ENCODE measurements around the gene UGGT2. TPM values are rescaled to one million over a fixed set of nuclear protein-coding genes. Genes with fewer than 3 reads are reported as not detected.
A peak's percentile ranks its signal among the peaks of the same experiment; 100 is the strongest.
"Not testable (repeated sequence)": the region's sequence is repeated elsewhere in the genome, so short reads cannot be mapped to it uniquely, and the experiment has no call there.

Gene UGGT2
- total RNA-seq, 4 donors from 2014 or later = 20.5 to 48.6 (median 30.6) TPM

GRCh38 chr13:95784161-95784899, 268.9 kb downstream of the UGGT2 start:
- intact Hi-C loops (cut with DNase I) = loop anchor here (10.0 kb wide), 1 partner anchor 110 kb away; the partner anchor contains the start of gene DNAJC3
- Histone ChIP-seq H3K36me3 (peaks cover 11 to 47% (median 33%) of the 10 kb centered on the region in 4 donors), H3K4me3 (no peak overlapping the region), H3K27ac (replicated peaks in 1 of 4) (peak overlapping the region in 1 of 4 donors; percentile 4), H3K27me3 (no peaks in the 10 kb centered on the region), H3K9me3 (peaks cover 0 to 2% (median 0%) of the 10 kb centered on the region in 4 donors), H3K4me1 (peaks cover 4 to 16% (median 13%) of the 10 kb centered on the region in 4 donors)
- TF ChIP-seq, protein P1, sequence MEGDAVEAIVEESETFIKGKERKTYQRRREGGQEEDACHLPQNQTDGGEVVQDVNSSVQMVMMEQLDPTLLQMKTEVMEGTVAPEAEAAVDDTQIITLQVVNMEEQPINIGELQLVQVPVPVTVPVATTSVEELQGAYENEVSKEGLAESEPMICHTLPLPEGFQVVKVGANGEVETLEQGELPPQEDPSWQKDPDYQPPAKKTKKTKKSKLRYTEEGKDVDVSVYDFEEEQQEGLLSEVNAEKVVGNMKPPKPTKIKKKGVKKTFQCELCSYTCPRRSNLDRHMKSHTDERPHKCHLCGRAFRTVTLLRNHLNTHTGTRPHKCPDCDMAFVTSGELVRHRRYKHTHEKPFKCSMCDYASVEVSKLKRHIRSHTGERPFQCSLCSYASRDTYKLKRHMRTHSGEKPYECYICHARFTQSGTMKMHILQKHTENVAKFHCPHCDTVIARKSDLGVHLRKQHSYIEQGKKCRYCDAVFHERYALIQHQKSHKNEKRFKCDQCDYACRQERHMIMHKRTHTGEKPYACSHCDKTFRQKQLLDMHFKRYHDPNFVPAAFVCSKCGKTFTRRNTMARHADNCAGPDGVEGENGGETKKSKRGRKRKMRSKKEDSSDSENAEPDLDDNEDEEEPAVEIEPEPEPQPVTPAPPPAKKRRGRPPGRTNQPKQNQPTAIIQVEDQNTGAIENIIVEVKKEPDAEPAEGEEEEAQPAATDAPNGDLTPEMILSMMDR (IDR thresholded peaks at IDR 0.05) = no peak
- TF ChIP-seq EP300 (IDR thresholded peaks at IDR 0.05) (no peak), POLR2A (IDR thresholded peaks at IDR 0.05; ENCODE audit: low read depth) (no peak), POLR2AphosphoS5 (IDR thresholded peaks at IDR 0.05) (no peak)
- no peak for DNase-seq (ENCODE audit: extremely low spot score)
- 50% methylated on average over 6 of the region's 6 CpGs for WGBS

DNA sequence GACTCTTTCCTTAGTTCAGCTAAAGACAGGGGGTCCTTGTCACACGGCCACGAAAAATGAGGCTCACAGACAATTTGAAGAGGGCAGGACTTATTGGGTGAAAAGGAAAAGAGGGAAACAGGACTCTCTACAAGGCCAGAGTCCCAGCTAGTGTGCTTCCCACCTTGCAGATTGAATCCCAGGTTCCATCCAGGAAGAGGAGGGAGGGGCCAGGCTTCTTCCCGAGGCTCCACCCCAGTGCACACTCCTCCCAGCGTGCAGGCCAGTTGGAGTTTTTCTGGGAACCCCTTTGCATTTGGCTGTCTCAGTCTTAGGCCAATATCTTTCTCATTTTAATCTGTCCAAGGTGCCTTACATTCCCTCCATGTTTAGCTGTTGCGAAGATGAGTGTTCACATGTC, 269.5 kb downstream of the UGGT2 start:
- intact Hi-C loops (cut with DNase I) = loop anchor here (10.0 kb wide), 1 partner anchor 109 kb away; the partner anchor contains the start of gene DNAJC3
- H3K4me1 ChIP-seq = peaks cover 4 to 16% (median 13%) of the 10 kb centered on the region in 4 donors
- peaks cover 11 to 41% (median 29%) of the 10 kb centered on the region in 4 donors for H3K36me3 ChIP-seq

DNA sequence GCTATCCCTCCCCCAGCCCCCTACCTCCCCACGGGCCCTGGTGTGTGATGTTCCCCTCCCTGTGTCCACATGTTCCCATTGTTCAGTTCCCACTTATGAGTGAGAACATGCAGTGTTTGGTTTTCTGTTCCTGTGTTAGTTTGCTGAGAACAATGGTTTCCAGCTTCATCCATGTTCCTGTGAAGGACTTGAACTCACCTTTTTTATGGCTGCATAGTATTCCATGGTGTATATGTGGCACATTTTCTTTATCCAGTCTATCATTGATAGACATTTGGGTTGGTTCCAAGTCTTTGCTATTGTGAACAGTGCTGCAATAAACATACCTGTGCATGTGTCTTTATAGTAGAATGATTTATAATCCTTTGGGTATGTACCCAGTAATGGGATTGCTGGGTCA, 271.3 kb downstream of the UGGT2 start:
- peaks cover 4 to 16% (median 13%) of the 10 kb centered on the region in 4 donors for H3K4me1 ChIP-seq
- H3K36me3 ChIP-seq = peaks cover 0 to 37% (median 18%) of the 10 kb centered on the region in 4 donors
- not testable (repeated sequence) for DNase-seq (ENCODE audit: extremely low spot score); H3K27ac ChIP-seq (replicated peaks in 1 of 4); H3K27me3 ChIP-seq; H3K4me3 ChIP-seq; H3K9me3 ChIP-seq
- intact Hi-C loops (cut with DNase I) = loop anchor here (10.0 kb wide), 1 partner anchor 107 kb away; the partner anchor contains the start of gene DNAJC3
- 94% methylated on average over 1 of the region's 1 CpG for WGBS

More for the DNA sequence above, 269.5 kb downstream of the UGGT2 start:
- H3K4me3 ChIP-seq = no peak overlapping the region
- TF ChIP-seq, protein P1 (IDR thresholded peaks at IDR 0.05) = no peak
- TF ChIP-seq EP300 (IDR thresholded peaks at IDR 0.05) = no peak
- TF ChIP-seq POLR2A (IDR thresholded peaks at IDR 0.05; ENCODE audit: low read depth) = no peak
- TF ChIP-seq POLR2AphosphoS5 (IDR thresholded peaks at IDR 0.05) = no peak
- no peaks in the 10 kb centered on the region for H3K27me3 ChIP-seq
- H3K9me3 ChIP-seq = no peaks in the 10 kb centered on the region
- DNase-seq (ENCODE audit: extremely low spot score) = no peak
- WGBS = 83% methylated on average over 5 of the region's 5 CpGs
- no peak overlapping the region for H3K27ac ChIP-seq (replicated peaks in 1 of 4)

- no peak overlapping the region for H3K4me3 ChIP-seq
Observed at GRCh38 chr13:95781016-95781415, 272.2 kb downstream of the UGGT2 start.

GRCh38 chr13:95779522-95779921, 273.7 kb downstream of the UGGT2 start:
- peaks cover 0 to 37% (median 15%) of the 10 kb centered on the region in 4 donors for H3K36me3 ChIP-seq

More at GRCh38 chr13:95781016-95781415, 272.2 kb downstream of the UGGT2 start:
- Histone ChIP-seq H3K27ac (replicated peaks in 1 of 4) (no peak overlapping the region), H3K4me1 (peaks cover 4 to 16% (median 13%) of the 10 kb centered on the region in 4 donors), H3K9me3 (no peaks in the 10 kb centered on the region), H3K27me3 (no peaks in the 10 kb centered on the region), H3K36me3 (peaks cover 0 to 32% (median 17%) of the 10 kb centered on the region in 4 donors)
- TF ChIP-seq, protein P1 (IDR thresholded peaks at IDR 0.05) = no peak
- TF ChIP-seq POLR2AphosphoS5 (IDR thresholded peaks at IDR 0.05) = no peak
- no peak for TF ChIP-seq EP300 (IDR thresholded peaks at IDR 0.05)
- TF ChIP-seq POLR2A (IDR thresholded peaks at IDR 0.05; ENCODE audit: low read depth) = no peak
- 92% methylated on average over 6 of the region's 6 CpGs for WGBS
- intact Hi-C loops (cut with DNase I) = loop anchor here (10.0 kb wide), 1 partner anchor 106 kb away; the partner anchor contains the start of gene DNAJC3
- no peak for DNase-seq (ENCODE audit: extremely low spot score)

More at GRCh38 chr13:95779522-95779921, 273.7 kb downstream of the UGGT2 start:
- WGBS = 81% methylated on average over 1 of the region's 1 CpG
- H3K4me3 ChIP-seq = no peak overlapping the region
- H3K27me3 ChIP-seq = no peaks in the 10 kb centered on the region
- no peak for DNase-seq (ENCODE audit: extremely low spot score)
- intact Hi-C loops (cut with DNase I) = no loop called here
- peaks cover 3 to 10% (median 8%) of the 10 kb centered on the region in 4 donors for H3K4me1 ChIP-seq
- TF ChIP-seq POLR2AphosphoS5 (IDR thresholded peaks at IDR 0.05) (no peak), EP300 (IDR thresholded peaks at IDR 0.05) (no peak), POLR2A (IDR thresholded peaks at IDR 0.05; ENCODE audit: low read depth) (no peak)
- TF ChIP-seq, protein P1 (IDR thresholded peaks at IDR 0.05) = no peak
- no peak overlapping the region for H3K27ac ChIP-seq (replicated peaks in 1 of 4)
- H3K9me3 ChIP-seq = no peaks in the 10 kb centered on the region

Data from esophagus muscularis mucosa (tissue), 4 donors.